Spleen (tissue), 7 donors: ENCODE results near the gene TRPM2.

Source experiments
- CTCF ChIP-seq, 11 experiments: fragments of 200-600 bp in 7 of 11; fragments of 450-650 bp in 4 of 11; sonication (generic) in 4 of 11; IDR thresholded peaks in 8 of 11; conservative IDR thresholded peaks in 3 of 11; 1 replicate in 7 of 11; 2 replicates in 4 of 11; pipeline versions ENCODE4 v1.4.0 to v1.8.0; 2016 to 2021; ENCODE audit warnings: antibody characterized with exemption in 11 of 11, inconsistent platforms in 4 of 11, mild to moderate bottlenecking in 1 of 11
- POLR2A ChIP-seq, 3 donors: fragments of 450-650 bp; IDR thresholded peaks; one replicate each; pipeline ENCODE4 v1.5.1; 2017; ENCODE audit warnings: antibody characterized with exemption in 3 of 3, mild to moderate bottlenecking in 1 of 3
- donor health status: DM: no; HTN: no; CAD: no; lungs with moderate emphysema.
- donor health status: DM: no; HTN: no; CAD: no.
- donor health status: DM: no; HTN: no; CAD: no.

- TF ChIP-seq POLR2A (IDR thresholded peaks at IDR 0.05), result no peak
- no peak for TF ChIP-seq CTCF (IDR thresholded peaks at IDR 0.05 in 8 of 11, conservative IDR thresholded peaks at IDR 0.05 in 3 of 11)
Measured at GRCh38 chr21:44485796-44486195, 132.4 kb downstream of the TRPM2 start.
